ENCODE data around the gene ZMYND19.
"Not testable (repeated sequence)": the region's sequence is repeated elsewhere in the genome, so short reads cannot be mapped to it uniquely, and the experiment has no call there.

The ZMYND19 gene

GRCh38 chr9:137578518-137579258, 11.6 kb downstream of the ZMYND19 start, which contains the start of gene DPH7:
Gene DPH7, minus strand, starts transcription at chr9:137578925. Its CDS starts 148 bp downstream, at chr9:137578777.
- H3K27ac ChIP-seq, result peak within 1 kb of the TSS; percentile 92
- TF ChIP-seq CTCF (conservative IDR thresholded peaks at IDR 0.05), result peak; percentile 99

GRCh38 chr9:137575716-137576411, 14.4 kb downstream of the ZMYND19 start:
- no peak overlapping the region for H3K27ac ChIP-seq
- no peak for TF ChIP-seq CTCF (conservative IDR thresholded peaks at IDR 0.05)

DNA sequence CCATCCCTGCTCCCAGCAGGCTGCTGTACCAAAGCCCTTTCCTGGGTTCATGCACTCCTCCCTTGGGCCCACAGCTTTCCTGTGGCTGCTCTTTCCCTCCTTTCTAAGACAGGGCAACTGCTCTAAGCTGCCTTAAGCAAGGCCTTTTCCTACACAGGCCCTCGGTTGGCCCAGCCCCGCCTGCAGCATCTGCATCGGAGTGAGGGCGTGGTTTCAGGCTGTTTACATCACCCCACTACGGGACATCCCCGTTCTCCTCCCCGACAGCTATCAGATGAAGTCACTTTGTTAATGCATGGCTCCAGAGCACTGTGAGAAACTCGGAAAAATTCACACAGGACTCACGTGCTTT, 15.0 kb downstream of the ZMYND19 start:
- TF ChIP-seq CTCF (conservative IDR thresholded peaks at IDR 0.05), result no peak
- no peak overlapping the region; the same call in 1 of the 2 replicates for H3K27ac ChIP-seq

DNA sequence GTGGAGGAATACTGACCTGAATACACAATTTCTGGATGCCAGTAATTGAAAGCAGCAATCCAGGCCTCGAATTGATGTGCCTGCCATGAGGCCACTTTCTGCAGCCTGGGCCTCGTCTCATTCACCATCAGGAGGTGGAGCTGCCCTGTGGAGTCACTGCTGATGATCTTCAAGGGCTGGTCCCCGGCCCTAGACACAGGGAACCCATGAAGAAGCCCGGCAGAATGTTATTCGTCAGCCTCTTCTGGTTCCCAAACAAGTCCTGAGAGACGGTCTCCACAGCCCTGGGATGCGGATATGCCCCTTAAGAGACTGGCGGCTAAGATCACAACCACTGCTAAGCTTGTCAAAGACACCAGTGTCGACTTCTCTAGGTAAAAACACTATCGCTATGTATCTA, 16.1 kb downstream of the ZMYND19 start:
- no peak for TF ChIP-seq CTCF (conservative IDR thresholded peaks at IDR 0.05)
- H3K27ac ChIP-seq, result no peak overlapping the region

- no peak overlapping the region for H3K27ac ChIP-seq
- TF ChIP-seq CTCF (conservative IDR thresholded peaks at IDR 0.05), result no peak
Observed at GRCh38 chr9:137570566-137570965, 19.7 kb downstream of the ZMYND19 start.

DNA sequence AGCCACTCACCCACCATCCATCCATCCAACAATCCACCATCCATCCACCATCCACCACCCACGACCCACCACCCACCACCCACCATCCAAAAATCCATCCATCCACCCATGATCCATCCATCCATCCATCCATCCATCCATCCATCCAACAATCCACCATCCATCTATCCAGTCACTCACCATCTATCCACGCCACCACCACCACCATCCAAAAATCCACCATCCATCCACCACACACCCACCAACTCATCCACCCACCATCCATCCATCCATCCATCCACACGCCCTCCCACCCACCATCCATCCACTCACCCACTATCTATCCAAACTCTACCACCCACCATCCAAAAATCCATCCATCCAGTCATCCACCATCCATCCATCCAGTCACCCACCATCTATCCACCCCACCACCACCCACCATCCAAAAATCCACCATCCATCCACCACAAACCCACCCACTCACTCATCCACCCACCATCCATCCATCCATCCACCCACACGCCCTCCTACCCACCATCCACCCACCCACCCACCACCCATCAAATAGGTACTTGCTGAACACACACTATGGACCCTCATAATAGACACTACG, 20.6 kb downstream of the ZMYND19 start:
- no peak for TF ChIP-seq CTCF (conservative IDR thresholded peaks at IDR 0.05)
- H3K27ac ChIP-seq, result no peak overlapping the region

- not testable (repeated sequence) for H3K27ac ChIP-seq
Observed at GRCh38 chr9:137568445-137568844, 21.9 kb downstream of the ZMYND19 start.
